NCI-H524 (cell line): ENCODE results near the gene BTBD18.
"Not testable (repeated sequence)": the region's sequence is repeated elsewhere in the genome, so short reads cannot be mapped to it uniquely, and the experiment has no call there.

Experiments used
- DNase-seq, 2 experiments: peaks; one replicate each; lab custom pipeline; 2025; lab: John Stamatoyannopoulos, UW

Gene BTBD18

GRCh38 chr11:57732661-57733060 lies 19.0 kb downstream of the BTBD18 start:
- DNase-seq: no peak

- DNase-seq: no peak
Measured at GRCh38 chr11:57729479-57729878, 22.1 kb downstream of the BTBD18 start.

- DNase-seq: no peak
Measured at GRCh38 chr11:57728829-57729228, 22.8 kb downstream of the BTBD18 start.

- no peak for DNase-seq
Measured at GRCh38 chr11:57727185-57727584, 24.4 kb downstream of the BTBD18 start.

GRCh38 chr11:57716726-57717125 lies 34.9 kb downstream of the BTBD18 start:
- DNase-seq: not testable (repeated sequence)

- DNase-seq: no peak
Measured at GRCh38 chr11:57713835-57714234, 37.8 kb downstream of the BTBD18 start.

GRCh38 chr11:57712256-57713150 lies 39.1 kb downstream of the BTBD18 start, which contains the start of gene TMX2:
TMX2 (plus strand) TSS chr11:57712593; CDS start chr11:57712619, 26 bp downstream.
- peak; percentile 94 to 99 for DNase-seq

GRCh38 chr11:57711414-57712255 lies 40.0 kb downstream of the BTBD18 start, which contains the start of gene MED19:
MED19 (minus strand) TSS chr11:57712215; CDS start chr11:57712179, 36 bp downstream.
- DNase-seq: peak; percentile 65 to 80

GRCh38 chr11:57709802-57710367 lies 41.7 kb downstream of the BTBD18 start:
- DNase-seq: no peak

- not testable (repeated sequence) for DNase-seq
Measured at GRCh38 chr11:57705432-57705831, 46.2 kb downstream of the BTBD18 start.

GRCh38 chr11:57704932-57705331 lies 46.7 kb downstream of the BTBD18 start:
- DNase-seq: no peak

GRCh38 chr11:57703341-57703740 lies 48.3 kb downstream of the BTBD18 start:
- DNase-seq: no peak

- DNase-seq: no peak
Measured at GRCh38 chr11:57700425-57700824, 51.2 kb downstream of the BTBD18 start.

- DNase-seq: no peak
Measured at GRCh38 chr11:57699813-57700212, 51.8 kb downstream of the BTBD18 start.

GRCh38 chr11:57698843-57699365 lies 52.7 kb downstream of the BTBD18 start:
- DNase-seq: no peak
